SK-N-MC (cell line): ENCODE results near the gene DEFB116.
"Not testable (repeated sequence)": the region's sequence is repeated elsewhere in the genome, so short reads cannot be mapped to it uniquely, and the experiment has no call there.

Source experiments
- EZH2 ChIP-seq: fragments of 200-600 bp; sonication (generic); IDR thresholded peaks from one replicate; pipeline ENCODE4 v1.6.1; 2017; ENCODE audit warnings: antibody characterized with exemption
- POLR2AphosphoS5 ChIP-seq: IDR thresholded peaks from 2 replicates; pipeline ENCODE4 v1.6.1; 2012; ENCODE audit warnings: mild to moderate bottlenecking, low read depth, low read length, borderline replicate concordance

DNA sequence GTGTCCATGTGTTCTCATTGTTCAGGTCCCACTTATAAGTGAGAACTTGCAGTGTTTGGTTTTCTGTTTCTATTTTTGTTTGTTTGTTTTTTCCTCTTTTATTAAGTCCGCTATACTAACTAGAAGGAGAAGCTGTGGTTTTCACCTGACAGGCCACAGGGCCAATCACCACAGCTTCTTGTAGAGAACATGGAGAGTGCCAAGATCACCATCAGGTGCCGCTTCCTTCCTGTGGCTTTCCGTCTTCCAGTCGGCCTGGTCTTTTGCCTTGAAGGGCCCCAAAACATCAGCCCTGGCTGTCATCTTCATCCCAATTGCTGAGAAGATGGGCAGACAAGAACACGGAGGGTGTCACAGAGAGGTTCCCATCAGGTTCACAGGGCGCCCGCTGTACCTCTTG, 23.4 kb downstream of the DEFB116 start:
- TF ChIP-seq EZH2, POLR2AphosphoS5: not testable (repeated sequence)
